Hepatocyte (in vitro differentiated cells): ENCODE data around the gene SDC3. TPM values are rescaled to one million over a fixed set of nuclear protein-coding genes. Genes with fewer than 3 reads are reported as not detected.

Source experiments
- DNase-seq: peaks from one replicate; pipeline ENCODE4 v3.0.0-alpha.2; 2016; ENCODE audit warnings: low spot score
- H2AFZ ChIP-seq: fragments of 200-600 bp; sonication (generic); 2 replicates; pipeline ENCODE4 v1.6.0; 2016; ENCODE audit warnings: antibody characterized with exemption, mild to moderate bottlenecking
- H3K27ac ChIP-seq: fragments of 200-600 bp; sonication (generic); 2 replicates; pipeline ENCODE4 v1.5.1; 2016; ENCODE audit warnings: mild to moderate bottlenecking
- H3K27me3 ChIP-seq: fragments of 200-600 bp; sonication (generic); 2 replicates; pipeline ENCODE4 v1.6.1; 2016
- H3K36me3 ChIP-seq: fragments of 200-600 bp; sonication (generic); replicated peaks from 2 replicates; pipeline ENCODE4 v1.5.1; 2016; ENCODE audit warnings: low read depth; ENCODE audit not compliant: insufficient read depth
- H3K4me1 ChIP-seq: fragments of 200-600 bp; sonication (generic); 2 replicates; pipeline ENCODE4 v1.5.1; 2016; ENCODE audit warnings: mild to moderate bottlenecking, moderate library complexity; ENCODE audit not compliant: insufficient read depth
- H3K4me2 ChIP-seq: fragments of 200-600 bp; sonication (generic); 2 replicates; pipeline ENCODE4 v1.6.0; 2016
- H3K4me3 ChIP-seq: fragments of 200-600 bp; sonication (generic); 2 replicates; pipeline ENCODE4 v1.5.1; 2016; ENCODE audit warnings: mild to moderate bottlenecking
- H3K79me2 ChIP-seq: fragments of 200-600 bp; sonication (generic); 2 replicates; pipeline ENCODE4 v1.6.0; 2017; ENCODE audit warnings: mild to moderate bottlenecking
- H3K9me2 ChIP-seq: fragments of 200-600 bp; sonication (generic); replicated peaks from 2 replicates; pipeline ENCODE4 v1.6.0; 2017; ENCODE audit warnings: mild to moderate bottlenecking; ENCODE audit not compliant: insufficient read depth
- H3K9me3 ChIP-seq: fragments of 200-600 bp; sonication (generic); 2 replicates; pipeline ENCODE4 v1.5.1; 2016; ENCODE audit warnings: low read depth, mild to moderate bottlenecking
- H4K20me1 ChIP-seq: fragments of 200-600 bp; sonication (generic); 2 replicates; pipeline ENCODE4 v1.6.0; 2016; ENCODE audit warnings: mild to moderate bottlenecking; ENCODE audit not compliant: insufficient read depth, poor library complexity, severe bottlenecking
- CTCF ChIP-seq: fragments of 200-600 bp; sonication (generic); IDR thresholded peaks from 2 replicates; pipeline ENCODE4 v1.5.1; 2016; ENCODE audit warnings: antibody characterized with exemption, mild to moderate bottlenecking; ENCODE audit not compliant: poor library complexity
- EZH2 ChIP-seq: fragments of 200-600 bp; sonication (generic); IDR thresholded peaks from 2 replicates; pipeline ENCODE4 v1.6.1; 2016; ENCODE audit warnings: antibody characterized with exemption, mild to moderate bottlenecking, borderline replicate concordance
- EZH2phosphoT487 ChIP-seq: fragments of 200-600 bp; sonication (generic); IDR thresholded peaks from one replicate; pipeline ENCODE4 v1.6.1; 2018; ENCODE audit warnings: antibody characterized with exemption, mild to moderate bottlenecking, low read depth, moderate library complexity; ENCODE audit not compliant: unreplicated experiment, severe bottlenecking
- WGBS: methylation state at CpG from one replicate; pipeline ENCODE4 v1.1.6; 2016; ENCODE audit warnings: low lambda C conversion rate; ENCODE audit errors: missing lambda C conversion rate; 5-methylcytosine and 5-hydroxymethylcytosine counted together
- polyA plus RNA-seq: library from polyadenylated mRNA; unstranded; fragments of >200 nt; fragmentation: Nextera tagmentation; extraction: Ambion mirVana; gene quantifications from 2 replicates; pipeline ENCODE4 v1.2.1, GENCODE V29; 2016
- total RNA-seq: library from RNA; depleted of rRNA; stranded (reverse); fragments of >200 nt; gene quantifications from 2 replicates; pipeline ENCODE4 v1.2.3, GENCODE V29; 2014

SDC3 gene
- total and polyA plus RNA-seq, 2 experiments from 2014 or later = 33.5 to 60.0 TPM

GRCh38 chr1:30912224-30912623 lies 3.7 kb upstream of the SDC3 start:
- Histone ChIP-seq H3K27me3 (no peaks in the 10 kb centered on the region), H4K20me1 (no peaks in the 10 kb centered on the region), H3K4me3 (no peak overlapping the region), H3K4me2 (no peak overlapping the region), H3K27ac (no peak overlapping the region), H2AFZ (no peak overlapping the region), H3K4me1 (peaks cover 21% of the 10 kb centered on the region), H3K36me3 (no peaks in the 10 kb centered on the region), H3K9me3 (no peaks in the 10 kb centered on the region), H3K79me2 (peaks cover 8% of the 10 kb centered on the region), H3K9me2 (no peaks in the 10 kb centered on the region)
- no peak for DNase-seq
- TF ChIP-seq EZH2phosphoT487 (no peak), CTCF (no peak), EZH2 (no peak)
- WGBS = 88% methylated on average over 6 of the region's 6 CpGs

GRCh38 chr1:30911059-30911954 lies 2.7 kb upstream of the SDC3 start:
- WGBS = 40% methylated on average over 9 of the region's 9 CpGs
- H3K79me2 ChIP-seq = peaks cover 15% of the 10 kb centered on the region
- no peaks in the 10 kb centered on the region for H3K36me3 ChIP-seq
- H3K9me3 ChIP-seq = no peaks in the 10 kb centered on the region
- H3K4me3 ChIP-seq = no peak overlapping the region
- no peak overlapping the region for H3K27ac ChIP-seq
- TF ChIP-seq EZH2 (no peak), EZH2phosphoT487 (no peak), CTCF (peak; percentile 89)
- H2AFZ ChIP-seq = no peak overlapping the region
- DNase-seq = peak; percentile 95
- peaks cover 23% of the 10 kb centered on the region for H3K4me1 ChIP-seq
- H3K4me2 ChIP-seq = no peak overlapping the region
- no peaks in the 10 kb centered on the region for H4K20me1 ChIP-seq
- no peaks in the 10 kb centered on the region for H3K9me2 ChIP-seq
- H3K27me3 ChIP-seq = no peaks in the 10 kb centered on the region

- no peak overlapping the region for H3K4me3 ChIP-seq
- peaks cover 2% of the 10 kb centered on the region for H4K20me1 ChIP-seq
- H3K79me2 ChIP-seq = peaks cover 31% of the 10 kb centered on the region
- H2AFZ ChIP-seq = no peak overlapping the region
- H3K36me3 ChIP-seq = no peaks in the 10 kb centered on the region
- peaks cover 23% of the 10 kb centered on the region for H3K4me1 ChIP-seq
- H3K4me2 ChIP-seq = peak overlapping the region; percentile 98
- no peak for TF ChIP-seq EZH2phosphoT487
- TF ChIP-seq EZH2 = no peak
- TF ChIP-seq CTCF = no peak
- 75% methylated on average over 14 of the region's 14 CpGs for whole genome bisulfite sequencing
- no peak overlapping the region for H3K27ac ChIP-seq
- DNase-seq = no peak
- no peaks in the 10 kb centered on the region for H3K9me2 ChIP-seq
- no peaks in the 10 kb centered on the region for H3K27me3 ChIP-seq
- no peaks in the 10 kb centered on the region for H3K9me3 ChIP-seq
Observed at GRCh38 chr1:30909365-30910068, 959 bp upstream of the SDC3 start.
